HG02759 (cell line): ENCODE results near the gene EPDR1.
"Not testable (repeated sequence)": the region's sequence is repeated elsewhere in the genome, so short reads cannot be mapped to it uniquely, and the experiment has no call there.

ENCODE experiments used
- ATAC-seq: cut with Tn5 transposase; IDR thresholded peaks from one replicate; pipeline ENCODE4 v1.9.1; 2021; ENCODE audit warnings: mild to moderate bottlenecking, moderate library complexity; ENCODE audit not compliant: unreplicated experiment

Gene EPDR1

GRCh38 chr7:37927773-37928444 lies 7.5 kb downstream of the EPDR1 start:
- ATAC-seq = no peak

- no peak for ATAC-seq
Measured at GRCh38 chr7:37928878-37929277, 8.4 kb downstream of the EPDR1 start.

- ATAC-seq = no peak
Measured at GRCh38 chr7:37930226-37930948, 9.9 kb downstream of the EPDR1 start.

GRCh38 chr7:37932543-37932942 lies 12.1 kb downstream of the EPDR1 start:
- ATAC-seq = no peak

GRCh38 chr7:37933018-37933566 lies 12.7 kb downstream of the EPDR1 start:
- ATAC-seq = no peak

- ATAC-seq = peak; percentile 52
Measured at GRCh38 chr7:37942934-37943610, 22.6 kb downstream of the EPDR1 start.

GRCh38 chr7:37943905-37944736 lies 23.7 kb downstream of the EPDR1 start:
- ATAC-seq = peak; percentile 54

GRCh38 chr7:37944737-37945054 lies 24.3 kb downstream of the EPDR1 start:
- no peak for ATAC-seq

GRCh38 chr7:37945336-37945735 lies 24.9 kb downstream of the EPDR1 start:
- ATAC-seq = no peak

- no peak for ATAC-seq
Measured at GRCh38 chr7:37947138-37947940, 26.9 kb downstream of the EPDR1 start.

GRCh38 chr7:37947941-37948210 lies 27.4 kb downstream of the EPDR1 start:
- ATAC-seq = no peak

GRCh38 chr7:37952240-37952639 lies 31.8 kb downstream of the EPDR1 start:
- no peak for ATAC-seq

GRCh38 chr7:37954217-37954616 lies 33.8 kb downstream of the EPDR1 start:
- not testable (repeated sequence) for ATAC-seq

- ATAC-seq = no peak
Measured at GRCh38 chr7:37956791-37957190, 36.4 kb downstream of the EPDR1 start.

GRCh38 chr7:37957221-37957970 lies 37.0 kb downstream of the EPDR1 start:
- no peak for ATAC-seq

- ATAC-seq = no peak
Measured at GRCh38 chr7:37960483-37960882, 40.0 kb downstream of the EPDR1 start.

GRCh38 chr7:37961251-37961650 lies 40.8 kb downstream of the EPDR1 start:
- ATAC-seq = no peak

- no peak for ATAC-seq
Measured at GRCh38 chr7:37964196-37964595, 43.8 kb downstream of the EPDR1 start.

- no peak for ATAC-seq
Measured at GRCh38 chr7:37970211-37970610, 49.8 kb downstream of the EPDR1 start.

- ATAC-seq = no peak
Measured at GRCh38 chr7:37971491-37971890, 51.1 kb downstream of the EPDR1 start.
